GM19193 (cell line): ENCODE data around the gene ZNF880.

Source experiments
- POLR2A ChIP-seq: IDR thresholded peaks from 4 replicates; pipeline ENCODE4 v1.6.1; 2011; ENCODE audit not compliant: insufficient read depth, insufficient read length; ENCODE audit errors: extremely low read depth

The ZNF880 gene

DNA sequence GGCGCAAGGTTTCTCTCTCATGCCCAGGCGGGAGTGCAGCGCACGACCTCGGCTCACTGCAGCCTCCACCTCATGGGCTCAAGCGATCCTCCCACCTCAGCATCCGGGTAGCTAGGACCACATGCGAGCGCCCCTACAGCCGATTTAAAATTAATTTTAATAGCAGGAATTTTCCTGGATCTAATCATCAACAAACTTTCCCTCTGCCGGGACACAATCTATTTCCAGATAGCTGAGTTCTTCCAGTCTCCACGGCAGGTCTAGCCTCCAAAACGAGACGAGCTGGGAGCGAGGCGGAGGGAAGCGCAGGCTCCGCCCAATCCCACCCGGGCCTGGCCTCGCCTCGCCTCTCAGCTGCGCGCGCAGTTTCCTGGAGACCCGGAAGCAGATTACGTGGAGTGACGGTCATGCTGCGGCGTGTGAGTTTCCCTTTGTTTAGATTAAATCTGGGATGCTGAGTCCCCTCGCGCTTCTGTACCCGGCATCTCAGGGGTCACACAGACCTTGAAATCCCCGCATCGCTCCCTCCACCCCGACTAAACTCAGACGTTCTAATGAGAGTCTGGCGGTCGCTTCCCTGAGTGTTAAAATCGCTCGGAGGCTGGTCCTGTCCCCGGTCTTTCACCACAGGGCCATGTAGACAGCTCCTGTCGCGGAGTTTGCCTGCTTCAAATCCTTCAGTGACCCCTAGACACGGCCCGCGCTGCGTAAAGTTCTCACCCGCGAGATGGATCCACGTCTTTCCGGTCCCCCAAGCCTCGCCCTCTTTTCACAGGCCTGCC, at the start of gene ZNF880:
TSS of gene ZNF880 (plus strand) at position 365 of the 782 bp plus-strand sequence. CDS start at position 408, 43 bp downstream.
- TF ChIP-seq POLR2A = peak; percentile 66

- no peak for TF ChIP-seq POLR2A
These were observed 47.3 kb upstream of the ZNF880 start for GRCh38 chr19:52322429-52322828.

GRCh38 chr19:52331757-52332156, 38.0 kb upstream of the ZNF880 start:
- no peak for TF ChIP-seq POLR2A

DNA sequence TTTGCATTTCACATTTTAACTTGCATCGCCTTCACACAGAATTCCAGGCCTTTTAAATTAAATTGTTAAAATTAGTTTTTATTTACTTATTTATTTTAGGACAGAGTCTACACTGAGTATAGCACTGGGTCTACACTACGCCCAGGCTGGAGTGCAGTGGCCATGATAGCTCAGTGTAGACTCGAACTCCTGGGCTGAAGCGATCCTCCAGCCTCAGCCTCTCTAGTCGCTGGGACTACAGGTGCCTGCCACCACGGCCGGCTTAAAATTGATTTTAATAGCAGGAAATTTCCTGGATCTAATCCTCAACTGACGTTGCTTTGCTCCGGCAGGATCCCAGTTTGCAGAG, 34.0 kb upstream of the ZNF880 start:
- TF ChIP-seq POLR2A = no peak

GRCh38 chr19:52336117-52336790, 33.5 kb upstream of the ZNF880 start, which contains the start of gene ZNF610:
TSS of gene ZNF610 (plus strand) at chr19:52336243. CDS start at chr19:52349173, 12,930 bp downstream.
- peak; percentile 66 for TF ChIP-seq POLR2A

DNA sequence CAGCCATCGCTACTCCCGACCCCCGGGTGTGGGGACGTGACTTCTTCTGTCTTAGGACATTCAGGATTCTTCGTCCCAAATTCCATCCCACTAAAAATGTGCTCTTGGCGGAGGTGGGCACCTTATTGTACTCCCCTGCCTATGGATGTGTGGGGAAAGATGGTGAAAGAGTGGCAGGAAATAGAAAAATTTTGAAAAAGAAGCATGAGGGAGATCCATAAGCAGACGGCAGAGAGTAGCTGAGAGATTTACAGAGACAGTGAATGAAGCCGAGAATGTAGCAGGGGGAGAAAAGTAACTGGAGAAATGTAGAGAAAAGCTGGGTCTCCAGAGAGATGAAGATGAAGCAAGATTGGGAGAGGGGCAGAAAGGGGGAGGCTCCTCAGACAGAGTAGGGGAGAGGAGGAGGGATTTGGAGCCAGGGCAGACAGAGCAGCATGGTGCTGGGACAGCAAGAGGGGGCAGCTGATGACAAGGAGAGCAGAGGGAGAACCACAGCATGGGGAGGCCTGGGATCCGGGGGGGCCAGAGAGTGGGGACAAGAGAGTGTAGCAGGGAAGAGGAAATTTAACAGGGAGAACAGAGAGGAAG, 32.8 kb upstream of the ZNF880 start:
- TF ChIP-seq POLR2A = no peak

- no peak for TF ChIP-seq POLR2A
These were observed 26.2 kb upstream of the ZNF880 start for GRCh38 chr19:52343548-52343947.

- no peak for TF ChIP-seq POLR2A
These were observed 24.6 kb upstream of the ZNF880 start for GRCh38 chr19:52345162-52345561.

GRCh38 chr19:52351512-52351911, 18.2 kb upstream of the ZNF880 start:
- TF ChIP-seq POLR2A = no peak

DNA sequence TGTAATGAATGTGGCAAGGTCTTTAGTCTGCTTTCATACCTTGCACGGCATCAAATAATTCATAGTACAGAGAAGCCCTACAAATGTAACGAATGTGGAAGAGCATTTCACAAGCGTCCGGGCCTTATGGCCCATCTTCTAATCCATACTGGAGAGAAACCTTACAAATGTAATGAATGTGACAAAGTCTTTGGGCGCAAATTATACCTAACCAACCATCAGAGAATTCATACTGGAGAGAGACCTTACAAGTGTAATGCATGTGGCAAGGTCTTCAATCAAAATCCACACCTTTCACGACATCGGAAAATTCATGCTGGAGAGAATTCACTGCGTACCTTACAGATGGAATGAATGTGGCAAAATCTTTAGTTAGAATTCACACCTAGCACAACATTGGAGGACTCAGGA, 3.3 kb upstream of the ZNF880 start:
- TF ChIP-seq POLR2A = no peak

GRCh38 chr19:52370341-52370710, 603 bp downstream of the ZNF880 start:
- TF ChIP-seq POLR2A = no peak

DNA sequence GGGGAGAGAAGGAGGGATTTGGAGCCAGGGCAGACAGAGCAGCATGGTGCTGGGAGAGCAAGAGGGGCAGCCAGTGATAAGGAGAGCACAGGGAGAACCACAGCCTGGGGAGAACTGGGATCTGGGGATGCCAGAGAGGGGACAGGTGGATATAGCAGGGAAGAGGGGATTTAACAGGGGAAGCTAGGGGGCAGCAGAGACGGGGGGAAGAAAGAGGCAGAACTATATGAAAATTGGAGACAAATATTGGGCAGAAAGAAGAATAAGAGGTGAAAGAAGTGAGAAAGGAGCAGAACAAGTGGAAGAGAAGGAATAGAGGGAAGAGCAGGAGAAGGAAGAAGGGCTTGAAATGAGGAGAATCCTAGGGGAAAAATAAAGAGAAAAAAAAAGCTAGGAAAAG, 21.4 kb downstream of the ZNF880 start:
- TF ChIP-seq POLR2A = no peak

GRCh38 chr19:52397310-52398080, 27.8 kb downstream of the ZNF880 start, which contains the start of gene ZNF528:
TSS of gene ZNF528 (plus strand) at chr19:52397849. CDS start at chr19:52402014, 4,165 bp downstream.
- TF ChIP-seq POLR2A = peak; percentile 61

GRCh38 chr19:52398081-52398441, 28.3 kb downstream of the ZNF880 start:
- no peak for TF ChIP-seq POLR2A

DNA sequence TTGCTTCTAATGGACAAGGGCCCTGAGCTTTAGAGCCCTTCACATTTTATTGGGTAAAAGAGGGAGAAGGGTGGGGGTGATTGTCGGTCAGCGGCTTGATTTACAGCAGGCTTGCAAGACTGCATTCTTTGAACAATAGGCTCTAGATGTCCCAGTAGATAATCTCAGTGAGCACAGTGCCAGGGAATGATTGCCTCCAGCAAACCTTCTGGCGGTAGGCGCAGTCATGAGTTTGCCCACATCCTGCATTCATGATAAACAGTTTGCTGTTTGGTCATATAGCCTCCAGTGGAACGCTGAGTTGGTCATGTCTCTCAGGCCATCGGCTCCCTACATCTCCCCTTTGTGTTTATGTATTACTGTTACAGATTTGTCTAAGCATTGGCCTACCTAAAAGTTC, 40.6 kb downstream of the ZNF880 start:
- no peak for TF ChIP-seq POLR2A
